HG03103 (cell line): Measurements from ENCODE around the gene SLC26A1.
"Not testable (repeated sequence)": the region's sequence is repeated elsewhere in the genome, so short reads cannot be mapped to it uniquely, and the experiment has no call there.

ENCODE experiments used
- ATAC-seq: cut with Tn5 transposase; IDR thresholded peaks from one replicate; pipeline ENCODE4 v1.9.1; 2021; ENCODE audit warnings: low read depth; ENCODE audit not compliant: unreplicated experiment

The SLC26A1 gene

DNA sequence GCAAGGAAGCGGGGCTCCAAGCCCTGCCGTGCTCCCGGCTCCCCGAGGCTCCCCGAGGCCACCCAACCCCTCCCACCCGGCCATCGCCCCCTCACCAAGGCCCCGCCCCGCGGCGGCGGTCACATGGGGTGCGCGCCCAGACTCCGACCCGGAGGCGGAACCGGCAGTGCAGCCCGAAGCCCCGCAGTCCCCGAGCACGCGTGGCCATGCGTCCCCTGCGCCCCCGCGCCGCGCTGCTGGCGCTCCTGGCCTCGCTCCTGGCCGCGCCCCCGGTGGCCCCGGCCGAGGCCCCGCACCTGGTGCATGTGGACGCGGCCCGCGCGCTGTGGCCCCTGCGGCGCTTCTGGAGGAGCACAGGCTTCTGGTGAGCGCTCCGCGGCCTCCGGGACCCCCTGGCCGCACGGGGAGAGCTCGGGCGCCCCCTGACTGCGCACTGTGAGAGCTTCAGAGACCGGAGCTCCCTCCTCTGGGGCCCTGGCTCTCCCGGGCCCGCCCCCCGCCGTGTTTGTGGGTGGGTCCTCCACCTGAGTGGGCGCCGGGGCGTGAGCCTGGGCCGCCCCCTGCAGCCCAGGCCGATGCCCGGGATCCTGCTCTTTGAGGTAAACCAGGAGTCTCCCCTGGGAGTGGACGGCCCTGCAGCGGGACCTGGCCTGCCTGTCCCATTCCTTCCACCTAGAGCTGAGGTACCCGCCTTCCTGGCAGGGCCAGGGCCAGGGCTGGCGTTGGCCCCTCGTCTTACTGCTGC is 6.2 kb downstream of the SLC26A1 start, which contains the start of gene IDUA:
TSS of gene IDUA (plus strand) at position 166 of the 745 bp plus-strand sequence. CDS start at position 207, 41 bp downstream.
- peak; percentile 80 for ATAC-seq

DNA sequence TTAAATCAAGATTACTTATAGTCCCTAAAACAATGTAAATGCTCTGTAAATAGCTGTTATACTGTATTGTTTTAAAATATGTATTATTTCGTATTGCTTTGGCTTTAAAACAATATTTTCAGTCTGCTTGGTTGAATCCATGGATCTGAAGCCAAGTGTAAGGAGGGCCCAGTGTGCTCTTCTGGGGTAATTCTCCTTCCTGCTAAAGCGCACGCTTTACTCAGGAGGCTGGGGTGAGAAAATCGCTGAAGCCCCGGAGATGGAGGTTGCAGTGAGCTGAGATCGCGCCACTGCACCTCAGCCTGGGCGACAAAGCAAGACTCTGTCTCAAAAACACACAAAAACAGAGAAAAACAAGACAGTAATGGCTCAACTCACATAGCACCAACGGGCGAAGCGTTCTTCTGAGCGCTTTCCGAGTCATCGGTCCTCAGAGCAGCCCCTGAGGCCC is 6.8 kb downstream of the SLC26A1 start:
- peak; percentile 3 for ATAC-seq

DNA sequence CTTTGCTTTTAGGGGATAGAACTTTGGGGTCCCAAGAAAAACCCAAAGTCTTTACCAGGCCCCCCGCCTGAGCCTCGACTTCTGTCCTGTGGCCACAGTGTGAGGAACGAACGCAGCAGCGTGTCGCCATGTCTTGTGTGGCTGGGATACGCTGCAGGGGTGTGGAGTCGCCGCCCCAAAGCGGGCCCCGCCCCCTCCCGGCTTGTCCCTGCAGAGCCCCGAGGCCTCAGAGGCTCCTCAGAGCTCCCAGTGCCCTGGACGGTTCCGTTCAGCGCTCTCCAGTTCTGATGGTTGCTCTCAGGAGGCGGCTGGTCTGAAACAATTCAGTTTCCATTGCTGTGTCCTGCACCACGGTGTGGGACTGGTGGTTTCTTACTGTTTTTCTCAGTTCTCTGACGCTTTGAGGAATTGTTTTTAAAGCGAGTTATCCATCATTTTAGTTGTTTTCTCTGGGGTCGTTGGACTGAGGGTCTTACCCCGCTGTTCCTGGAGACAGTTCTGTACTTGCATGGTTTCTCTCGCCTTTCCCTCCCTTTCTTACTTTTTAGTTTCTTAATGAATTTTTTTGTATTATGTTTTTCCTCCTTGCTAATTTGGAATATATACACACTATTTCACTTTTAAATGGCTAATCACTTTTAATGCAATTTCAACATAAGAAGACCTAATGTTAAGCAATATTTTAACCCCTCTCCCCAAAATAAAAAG is 7.9 kb downstream of the SLC26A1 start:
- ATAC-seq = no peak

- no peak for ATAC-seq
Observed at GRCh38 chr4:984336-985054, 8.7 kb downstream of the SLC26A1 start.

- ATAC-seq = no peak
Observed at GRCh38 chr4:982814-983213, 10.4 kb downstream of the SLC26A1 start.

DNA sequence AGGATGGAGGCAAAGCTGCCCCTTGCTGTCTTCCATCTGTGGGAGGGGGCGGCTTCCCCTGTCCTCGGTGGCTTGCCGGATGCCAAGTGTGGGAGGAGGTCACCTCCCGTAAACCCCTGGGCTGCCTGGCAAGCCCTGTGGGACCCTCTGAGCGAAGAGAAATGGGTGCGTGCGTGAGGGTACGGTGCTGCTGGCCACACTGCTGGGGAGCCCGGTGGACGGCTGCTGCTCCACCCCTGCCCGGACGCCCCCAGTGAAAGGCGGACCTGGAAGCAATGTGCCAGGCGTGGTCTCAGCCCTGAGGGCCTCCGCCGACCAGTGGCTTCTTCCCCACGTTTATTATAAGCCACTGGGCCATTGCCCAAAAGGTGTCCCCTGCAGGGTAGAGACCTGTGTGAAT is 10.9 kb downstream of the SLC26A1 start:
- ATAC-seq = no peak

- no peak for ATAC-seq
Observed at GRCh38 chr4:978957-979701, 14.1 kb downstream of the SLC26A1 start.

DNA sequence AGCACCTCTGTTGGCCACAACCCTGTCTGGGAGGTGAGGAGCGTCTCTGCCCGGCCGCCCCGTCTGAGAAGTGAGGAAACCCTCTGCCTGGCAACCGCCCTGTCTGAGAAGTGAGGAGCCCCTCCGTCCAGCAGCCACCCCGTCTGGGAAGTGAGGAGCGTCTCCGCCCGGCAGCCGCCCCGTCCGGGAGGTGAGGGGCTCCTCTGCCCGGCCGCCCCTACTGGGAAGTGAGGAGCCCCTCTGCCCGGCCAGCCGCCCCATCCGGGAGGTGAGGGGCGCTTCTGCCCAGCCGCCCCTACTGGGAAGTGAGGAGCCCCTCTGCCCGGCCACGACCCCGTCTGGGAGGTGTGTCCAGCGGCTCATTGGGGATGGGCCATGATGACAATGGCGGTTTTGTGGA is 17.2 kb downstream of the SLC26A1 start:
- ATAC-seq = not testable (repeated sequence)

- ATAC-seq = no peak
Observed at GRCh38 chr4:974668-975067, 18.5 kb downstream of the SLC26A1 start.

- peak; percentile 57 for ATAC-seq
Observed at GRCh38 chr4:973431-974397, 19.5 kb downstream of the SLC26A1 start, which contains the start of gene DGKQ. Gene DGKQ, minus strand, starts transcription at chr4:973569. Its CDS starts 87 bp downstream, at chr4:973482.

DNA sequence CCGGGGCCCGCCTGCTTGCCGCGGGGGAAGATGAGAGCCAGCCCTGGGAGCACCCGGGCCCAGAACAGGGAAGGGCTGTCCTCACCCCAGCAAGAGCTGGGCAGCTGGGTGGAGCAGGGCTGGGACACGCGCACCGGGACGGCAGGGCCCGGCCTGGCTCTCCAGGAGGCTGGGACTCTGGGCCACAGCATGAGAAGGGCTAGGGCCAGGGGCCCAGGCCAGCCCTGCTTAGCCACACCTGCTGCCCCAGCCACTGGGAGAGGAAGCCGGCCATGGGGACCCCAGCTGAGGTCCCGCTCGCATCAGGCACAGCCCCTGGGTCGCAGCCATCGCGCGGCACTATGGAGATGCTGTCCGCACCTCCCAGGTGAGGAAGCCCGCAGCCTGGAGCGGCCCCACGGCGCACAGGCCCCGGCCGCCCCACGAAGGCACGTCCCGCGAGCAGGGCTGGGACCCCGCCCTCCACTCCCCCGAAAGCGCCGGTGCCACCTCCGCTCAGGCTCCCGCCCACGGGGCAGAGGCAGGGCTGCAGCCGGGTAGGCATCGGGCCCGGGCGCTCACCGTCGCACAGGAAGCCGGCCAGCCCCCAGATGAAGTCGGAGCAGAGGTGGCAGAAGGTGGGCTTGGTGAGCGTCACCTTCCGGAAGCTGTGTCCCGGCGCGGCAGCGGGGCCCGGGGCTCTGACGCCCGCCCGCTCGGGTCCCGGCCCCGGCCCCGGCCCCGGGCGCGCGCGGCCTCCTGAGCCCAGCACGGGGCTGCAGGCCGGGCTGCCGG is 20.4 kb downstream of the SLC26A1 start:
- peak; percentile 33 for ATAC-seq

DNA sequence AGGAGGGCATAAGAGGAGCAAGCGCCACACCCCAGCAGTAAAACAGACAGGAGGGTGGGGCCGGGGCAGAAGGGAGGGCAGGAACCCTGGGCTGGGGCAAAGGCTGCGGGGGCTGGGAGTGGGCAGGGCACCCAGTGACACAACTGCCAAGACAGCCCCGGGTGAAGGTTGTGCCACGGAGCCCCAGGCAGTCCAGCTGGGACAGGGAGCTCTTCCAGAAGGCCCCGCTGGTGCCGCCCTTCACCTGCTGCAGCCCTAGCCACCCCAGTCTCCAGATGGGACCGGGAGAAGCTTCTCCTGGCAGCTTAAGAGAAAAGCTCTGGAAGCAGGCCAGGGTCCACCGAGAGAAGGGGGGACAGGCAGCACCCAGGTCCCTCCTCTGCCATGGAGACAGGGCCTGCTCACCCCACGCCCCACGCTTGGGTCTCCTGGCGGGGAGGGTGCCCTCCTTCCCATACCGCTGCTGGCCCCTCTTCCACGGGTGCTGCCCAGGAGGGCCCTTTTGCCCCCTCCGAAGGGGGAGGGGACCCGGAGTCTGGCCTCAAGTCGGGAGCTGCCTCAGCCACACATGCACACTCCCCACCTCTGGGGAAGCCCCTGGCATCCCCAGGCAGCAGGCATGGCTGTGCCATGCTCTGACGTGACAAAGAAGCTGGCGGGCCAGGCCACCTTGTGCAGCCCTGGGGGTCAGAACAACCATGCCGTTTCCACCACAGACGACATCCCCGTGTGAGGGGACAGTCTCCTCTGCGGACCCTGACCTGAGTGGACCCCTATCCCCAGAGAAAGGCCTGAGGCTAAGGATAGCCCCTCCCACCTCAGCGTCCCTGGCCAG is 21.3 kb downstream of the SLC26A1 start:
- ATAC-seq = no peak

DNA sequence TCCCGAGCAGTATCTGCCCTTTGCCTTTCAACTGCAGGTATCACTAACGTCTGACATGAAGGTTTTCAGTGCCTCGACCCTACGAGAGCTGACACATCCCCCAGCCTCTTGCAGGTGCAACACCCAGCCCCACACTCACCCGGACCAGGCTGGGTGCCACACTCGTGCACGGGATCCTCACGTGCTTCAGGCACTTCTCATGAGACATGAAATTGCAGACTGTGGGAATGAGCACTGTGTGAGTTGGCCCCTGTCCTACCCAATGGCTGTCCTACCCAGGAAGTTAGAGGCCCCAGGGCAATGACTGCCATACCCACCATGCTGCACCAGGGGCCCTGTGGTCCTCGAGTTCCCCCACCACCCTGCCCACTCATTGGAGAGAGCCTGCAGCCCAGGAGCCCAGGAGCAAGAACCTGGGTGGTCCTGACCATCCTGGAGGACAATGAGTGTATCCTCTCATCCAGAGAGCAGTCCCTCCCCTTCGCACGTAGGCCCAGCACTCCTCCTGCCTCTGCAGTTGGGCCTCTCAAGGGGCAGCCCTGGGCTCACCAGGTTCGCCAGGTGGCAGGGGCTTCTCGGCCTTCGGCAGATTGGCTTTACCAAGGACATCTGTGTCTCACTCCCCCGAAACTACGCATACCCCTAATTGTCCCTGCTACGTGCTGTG is 22.2 kb downstream of the SLC26A1 start:
- ATAC-seq = no peak

DNA sequence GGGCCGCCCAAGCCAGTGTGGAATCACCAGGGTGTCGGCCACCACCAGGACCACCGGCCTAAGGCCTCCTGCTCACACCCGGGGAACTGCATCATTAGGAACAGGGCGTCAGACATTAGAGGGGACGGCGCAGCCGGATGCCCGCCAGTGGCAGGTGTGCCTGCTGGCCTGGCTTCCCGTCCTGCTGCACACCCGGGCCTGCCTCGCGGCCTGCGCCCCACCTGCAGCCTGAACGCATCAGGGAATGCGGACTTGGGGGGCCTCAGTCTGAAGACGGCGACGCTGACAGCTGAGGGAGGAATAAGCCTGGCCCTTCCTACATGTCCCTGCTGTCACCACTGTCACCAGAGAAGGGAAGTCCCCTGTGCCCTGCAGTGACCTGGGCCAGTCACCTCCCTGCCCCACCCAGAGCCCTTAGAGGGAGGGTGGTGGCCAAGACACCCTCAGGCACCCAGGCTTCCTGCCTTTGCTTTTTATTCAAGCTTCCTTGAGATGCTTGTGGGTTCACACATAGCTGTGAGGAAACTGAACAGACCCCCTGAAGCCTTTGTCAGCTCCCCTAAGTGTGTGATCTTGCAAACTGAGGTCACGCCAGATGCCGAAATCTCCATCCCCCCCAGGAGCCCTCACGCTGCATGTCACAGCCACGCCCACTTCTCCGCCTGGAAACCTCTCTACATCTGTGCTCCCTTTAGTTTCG is 23.0 kb downstream of the SLC26A1 start:
- no peak for ATAC-seq

DNA sequence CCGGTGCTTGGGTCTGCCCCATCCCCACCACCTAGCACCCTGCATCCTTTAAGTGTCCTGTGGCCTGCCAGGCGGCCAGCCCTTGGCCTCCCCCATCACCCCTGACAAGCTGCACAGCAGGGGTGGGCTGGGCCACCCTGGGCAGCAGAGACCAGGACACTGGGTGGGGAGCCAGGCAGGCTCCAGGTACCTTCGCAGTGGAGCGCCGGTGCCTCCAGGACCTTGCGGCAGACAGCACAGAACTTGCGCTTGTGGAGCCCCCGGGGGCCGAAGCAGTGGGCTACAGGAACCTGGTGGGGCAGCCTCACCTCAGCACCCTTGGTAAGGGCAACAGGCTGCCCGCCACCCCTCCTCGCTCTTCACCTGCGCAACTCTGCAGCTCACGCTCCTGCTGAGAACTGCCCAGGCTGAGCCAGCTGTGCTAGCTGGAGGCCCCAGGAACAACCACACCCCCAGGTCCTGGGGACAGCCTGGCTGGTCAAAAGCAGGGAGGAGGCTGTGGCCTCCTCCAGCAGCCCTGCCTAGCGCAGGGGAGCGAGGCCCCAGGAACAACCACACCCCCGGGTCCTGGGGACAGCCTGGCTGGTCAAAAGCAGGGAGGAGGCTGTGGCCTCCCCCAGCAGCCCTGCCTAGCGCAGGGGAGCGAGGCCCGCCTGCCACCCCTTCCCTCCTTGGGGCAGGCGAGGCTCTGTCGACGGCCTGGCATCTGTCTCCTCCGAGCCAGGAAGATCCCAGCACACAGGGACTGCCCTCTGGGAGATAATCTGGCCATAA is 24.4 kb downstream of the SLC26A1 start:
- ATAC-seq = no peak

DNA sequence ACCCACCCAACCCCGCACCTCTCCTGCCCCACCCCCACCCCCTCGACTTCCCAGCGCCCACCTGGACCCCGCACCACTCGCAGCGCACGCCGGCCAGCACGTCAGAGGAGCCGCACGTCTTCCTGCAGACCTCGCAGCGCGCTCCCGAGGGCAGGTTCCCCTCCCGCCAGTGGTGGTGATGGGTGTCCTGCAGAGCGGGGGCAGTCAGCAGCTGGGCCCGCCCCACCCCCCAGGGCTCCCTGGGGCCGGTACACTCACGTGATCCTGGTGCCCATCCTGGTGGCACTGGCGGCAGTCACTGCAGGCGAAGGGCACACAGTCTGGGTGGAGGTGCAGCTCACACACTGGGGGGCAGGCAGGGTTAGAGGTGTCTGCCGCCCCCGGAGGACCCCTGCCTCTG is 25.0 kb downstream of the SLC26A1 start:
- no peak for ATAC-seq
